ENCODE measurements around the gene GALNT12.

Gene GALNT12

DNA sequence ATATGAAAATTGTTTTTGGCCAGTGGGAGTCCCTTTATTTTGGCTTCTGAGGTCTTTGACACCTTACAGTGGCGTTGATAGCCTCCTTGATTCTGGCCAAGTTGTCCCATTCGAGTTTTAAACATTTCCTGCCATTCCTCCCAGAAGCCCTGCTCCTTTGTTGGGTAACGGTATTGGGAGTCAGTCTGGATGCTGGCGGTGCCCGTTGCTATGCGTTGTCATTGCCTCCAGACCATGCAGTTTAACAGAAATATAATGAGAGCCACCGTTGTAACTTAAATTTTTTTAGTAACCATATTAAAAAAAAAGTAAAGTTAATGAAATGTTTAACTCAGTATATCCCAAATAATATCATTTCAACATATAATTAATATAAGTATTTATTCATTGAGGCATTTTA is 35.0 kb downstream of the GALNT12 start:
- Histone ChIP-seq H3K27me3 (ENCODE audit: insufficient read depth, low read length) (no peaks in the 10 kb centered on the region), H3K9ac (ENCODE audit: low read depth, low read length) (no peak overlapping the region), H3K36me3 (ENCODE audit: insufficient read depth, low read depth, low read length) (peaks cover 31% of the 10 kb centered on the region), H3K27ac (ENCODE audit: low read length) (no peak overlapping the region), H3K4me1 (ENCODE audit: insufficient read depth, low read length) (0 out of 2 replicates have a peak, but pooled peaks cover 3% of the 10 kb centered on the region), H3K9me3 (ENCODE audit: insufficient read depth, low read depth, low read length) (no peaks in the 10 kb centered on the region), H3K4me3 (ENCODE audit: low read length) (no peak overlapping the region)

GRCh38 chr9:98846081-98846480 is 38.6 kb downstream of the GALNT12 start:
- Histone ChIP-seq H3K9ac (ENCODE audit: low read depth, low read length) (no peak overlapping the region), H3K4me3 (ENCODE audit: low read length) (no peak overlapping the region), H3K27me3 (ENCODE audit: insufficient read depth, low read length) (no peaks in the 10 kb centered on the region), H3K9me3 (ENCODE audit: insufficient read depth, low read depth, low read length) (no peaks in the 10 kb centered on the region), H3K4me1 (ENCODE audit: insufficient read depth, low read length) (peaks cover 8% of the 10 kb centered on the region; the same call in 1 of the 2 replicates), H3K36me3 (ENCODE audit: insufficient read depth, low read depth, low read length) (peaks cover 11% of the 10 kb centered on the region; the same call in 1 of the 2 replicates), H3K27ac (ENCODE audit: low read length) (no peak overlapping the region)

DNA sequence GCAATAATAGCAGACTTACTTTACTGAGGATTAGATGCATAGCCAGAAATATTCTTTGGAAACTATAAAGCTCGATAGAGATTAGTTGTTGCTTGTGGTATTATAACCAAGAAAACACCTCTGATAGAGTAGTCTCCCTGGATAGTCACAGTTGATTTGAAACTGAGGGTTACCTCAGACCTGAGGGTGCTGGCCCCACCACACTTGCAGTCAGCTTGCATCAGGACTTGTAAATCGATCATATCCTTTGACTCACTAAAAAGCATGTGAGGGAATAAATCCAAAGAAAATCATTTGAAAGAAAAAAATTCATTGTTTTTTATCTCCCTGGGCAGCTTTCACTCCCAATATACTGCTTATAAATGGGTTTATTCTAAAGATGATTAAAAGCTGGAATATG is 39.4 kb downstream of the GALNT12 start:
- Histone ChIP-seq H3K36me3 (ENCODE audit: insufficient read depth, low read depth, low read length) (peaks cover 9% of the 10 kb centered on the region; the same call in 1 of the 2 replicates), H3K9ac (ENCODE audit: low read depth, low read length) (no peak overlapping the region), H3K4me3 (ENCODE audit: low read length) (no peak overlapping the region), H3K27ac (ENCODE audit: low read length) (no peak overlapping the region), H3K4me1 (ENCODE audit: insufficient read depth, low read length) (peaks cover 8% of the 10 kb centered on the region; the same call in 1 of the 2 replicates), H3K9me3 (ENCODE audit: insufficient read depth, low read depth, low read length) (no peaks in the 10 kb centered on the region), H3K27me3 (ENCODE audit: insufficient read depth, low read length) (no peaks in the 10 kb centered on the region)

GRCh38 chr9:98848450-98849149 is 41.1 kb downstream of the GALNT12 start:
- Histone ChIP-seq H3K4me3 (ENCODE audit: low read length) (no peak overlapping the region), H3K9ac (ENCODE audit: low read depth, low read length) (peak overlapping the region; percentile 33; the same call in 1 of the 2 replicates), H3K4me1 (ENCODE audit: insufficient read depth, low read length) (peaks cover 8% of the 10 kb centered on the region; the same call in 1 of the 2 replicates), H3K9me3 (ENCODE audit: insufficient read depth, low read depth, low read length) (no peaks in the 10 kb centered on the region), H3K36me3 (ENCODE audit: insufficient read depth, low read depth, low read length) (peaks cover 9% of the 10 kb centered on the region; the same call in 1 of the 2 replicates), H3K27me3 (ENCODE audit: insufficient read depth, low read length) (no peaks in the 10 kb centered on the region), H3K27ac (ENCODE audit: low read length) (no peak overlapping the region)

- no peak overlapping the region for H3K27ac ChIP-seq (ENCODE audit: low read length)
- peaks cover 9% of the 10 kb centered on the region; the same call in 1 of the 2 replicates for H3K36me3 ChIP-seq (ENCODE audit: insufficient read depth, low read depth, low read length)
- peaks cover 8% of the 10 kb centered on the region; the same call in 1 of the 2 replicates for H3K4me1 ChIP-seq (ENCODE audit: insufficient read depth, low read length)
- no peak overlapping the region for H3K4me3 ChIP-seq (ENCODE audit: low read length)
- H3K27me3 ChIP-seq (ENCODE audit: insufficient read depth, low read length) = no peaks in the 10 kb centered on the region
- H3K9me3 ChIP-seq (ENCODE audit: insufficient read depth, low read depth, low read length) = no peaks in the 10 kb centered on the region
- H3K9ac ChIP-seq (ENCODE audit: low read depth, low read length) = no peak overlapping the region
Measured at GRCh38 chr9:98849563-98849962, 42.1 kb downstream of the GALNT12 start.

DNA sequence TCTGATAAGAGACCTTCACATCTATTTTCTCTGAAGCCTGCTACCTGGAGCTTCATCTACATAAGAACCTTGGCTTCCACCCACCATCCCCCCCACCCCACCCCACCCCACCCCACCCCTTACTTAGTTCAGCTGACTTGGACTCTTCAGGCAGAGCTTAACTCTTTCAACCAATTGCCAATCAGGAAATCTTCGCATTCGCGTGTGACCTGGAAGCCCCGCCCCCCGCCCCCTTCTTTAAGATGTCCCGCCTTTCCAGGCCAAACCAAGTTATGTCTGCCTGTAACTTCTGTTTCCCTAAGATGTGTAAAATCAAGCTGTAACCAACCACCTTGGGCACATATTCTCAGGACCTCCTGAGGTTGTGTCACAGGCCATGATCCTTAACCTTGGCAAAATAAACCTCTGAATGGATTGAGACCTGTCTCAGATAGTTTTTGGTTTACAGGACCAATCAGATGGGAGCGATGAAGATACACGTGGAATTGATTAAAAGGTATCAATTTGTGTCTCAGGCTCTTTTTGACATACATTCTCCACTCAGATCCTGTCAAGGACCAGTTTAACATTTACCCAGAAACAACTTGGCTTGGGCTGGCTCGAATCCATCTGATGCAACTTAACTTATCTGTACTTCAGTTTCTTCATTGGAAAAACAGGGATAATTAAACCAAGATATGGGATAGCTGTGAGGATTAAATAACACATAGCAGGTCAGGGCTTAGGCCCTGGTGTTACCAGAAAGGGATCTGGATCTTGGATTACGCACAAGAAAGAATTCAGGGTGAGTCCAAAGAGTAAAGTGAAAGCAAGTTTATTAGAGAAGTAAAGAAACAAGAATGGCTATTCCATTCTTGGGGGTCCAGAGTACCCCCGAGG is 43.6 kb downstream of the GALNT12 start:
- no peak overlapping the region for H3K27ac ChIP-seq (ENCODE audit: low read length)
- H3K4me3 ChIP-seq (ENCODE audit: low read length) = no peak overlapping the region
- no peak overlapping the region for H3K9ac ChIP-seq (ENCODE audit: low read depth, low read length)
- H3K36me3 ChIP-seq (ENCODE audit: insufficient read depth, low read depth, low read length) = peaks cover 2% of the 10 kb centered on the region; the same call in 1 of the 2 replicates
- H3K9me3 ChIP-seq (ENCODE audit: insufficient read depth, low read depth, low read length) = no peaks in the 10 kb centered on the region
- no peaks in the 10 kb centered on the region for H3K27me3 ChIP-seq (ENCODE audit: insufficient read depth, low read length)
- H3K4me1 ChIP-seq (ENCODE audit: insufficient read depth, low read length) = peaks cover 8% of the 10 kb centered on the region; the same call in 1 of the 2 replicates

DNA sequence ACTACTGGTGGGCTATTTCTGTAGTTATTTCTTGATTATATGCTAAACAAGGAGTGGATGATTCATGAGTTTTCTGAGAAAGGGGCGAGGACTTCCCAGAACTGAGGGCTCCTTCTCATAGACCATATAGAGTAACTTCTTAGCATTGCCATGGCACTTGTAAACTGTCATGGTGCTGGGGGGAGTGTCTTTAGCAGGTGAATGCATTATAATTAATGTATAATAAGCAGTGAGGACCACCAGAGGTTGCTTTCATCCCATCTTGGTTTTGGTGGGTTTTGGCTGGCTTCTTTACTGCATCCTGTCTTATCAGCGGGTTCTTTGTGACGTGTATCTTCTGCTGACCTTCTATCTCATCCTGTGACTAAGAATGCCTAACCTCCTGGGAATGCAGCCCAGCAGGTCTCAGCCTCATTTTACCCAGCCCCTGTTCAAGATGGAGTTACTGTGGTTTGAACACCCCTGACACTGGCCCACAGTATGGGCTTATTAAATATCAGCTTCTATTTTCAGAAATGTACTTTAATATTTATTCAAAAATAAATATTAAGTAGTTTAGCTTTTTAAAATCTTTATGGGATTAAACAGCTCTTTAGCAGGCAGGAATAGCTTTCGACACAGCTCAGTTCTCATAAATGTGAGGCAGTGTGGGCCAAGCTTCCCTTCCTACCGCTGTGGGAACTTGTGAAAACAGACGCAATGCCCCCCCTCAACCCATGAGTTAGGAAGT is 44.4 kb downstream of the GALNT12 start:
- H3K9ac ChIP-seq (ENCODE audit: low read depth, low read length) = no peak overlapping the region

GRCh38 chr9:98852460-98852734 is 44.9 kb downstream of the GALNT12 start:
- H3K27ac ChIP-seq (ENCODE audit: low read length) = no peak overlapping the region
- H3K9ac ChIP-seq (ENCODE audit: low read depth, low read length) = no peak overlapping the region
- no peaks in the 10 kb centered on the region for H3K36me3 ChIP-seq (ENCODE audit: insufficient read depth, low read depth, low read length)
- H3K4me3 ChIP-seq (ENCODE audit: low read length) = no peak overlapping the region
- peaks cover 8% of the 10 kb centered on the region; the same call in 1 of the 2 replicates for H3K4me1 ChIP-seq (ENCODE audit: insufficient read depth, low read length)
- no peaks in the 10 kb centered on the region for H3K9me3 ChIP-seq (ENCODE audit: insufficient read depth, low read depth, low read length)
- H3K27me3 ChIP-seq (ENCODE audit: insufficient read depth, low read length) = no peaks in the 10 kb centered on the region

More for the DNA sequence above, 44.4 kb downstream of the GALNT12 start:
- Histone ChIP-seq H3K4me1 (ENCODE audit: insufficient read depth, low read length) (peaks cover 8% of the 10 kb centered on the region; the same call in 1 of the 2 replicates), H3K4me3 (ENCODE audit: low read length) (no peak overlapping the region), H3K36me3 (ENCODE audit: insufficient read depth, low read depth, low read length) (no peaks in the 10 kb centered on the region), H3K27me3 (ENCODE audit: insufficient read depth, low read length) (no peaks in the 10 kb centered on the region), H3K9me3 (ENCODE audit: insufficient read depth, low read depth, low read length) (no peaks in the 10 kb centered on the region), H3K27ac (ENCODE audit: low read length) (no peak overlapping the region)

DNA sequence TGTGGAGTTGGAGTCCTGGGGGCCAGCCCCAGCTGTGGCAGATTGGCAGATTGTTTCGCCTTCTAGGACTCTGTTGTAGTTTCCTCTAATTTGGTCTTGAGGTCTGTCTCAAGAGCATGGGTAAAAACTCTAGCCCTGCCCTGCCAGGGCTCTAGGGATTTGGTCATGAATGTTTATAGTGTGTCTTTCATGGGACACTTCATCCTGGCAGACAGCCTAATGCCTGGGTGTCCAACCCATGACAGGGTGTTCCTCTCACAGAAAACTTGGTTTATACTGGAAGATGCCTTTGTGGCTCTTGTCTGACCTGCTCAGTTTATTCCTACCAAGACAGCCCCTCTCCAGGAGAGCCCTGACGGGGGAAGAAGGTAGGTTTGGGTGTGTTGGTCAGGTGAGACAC is 45.5 kb downstream of the GALNT12 start:
- peaks cover 8% of the 10 kb centered on the region; the same call in 1 of the 2 replicates for H3K4me1 ChIP-seq (ENCODE audit: insufficient read depth, low read length)
- no peak overlapping the region for H3K4me3 ChIP-seq (ENCODE audit: low read length)
- H3K9ac ChIP-seq (ENCODE audit: low read depth, low read length) = no peak overlapping the region
- H3K36me3 ChIP-seq (ENCODE audit: insufficient read depth, low read depth, low read length) = no peaks in the 10 kb centered on the region
- no peaks in the 10 kb centered on the region for H3K27me3 ChIP-seq (ENCODE audit: insufficient read depth, low read length)
- H3K9me3 ChIP-seq (ENCODE audit: insufficient read depth, low read depth, low read length) = no peaks in the 10 kb centered on the region
- H3K27ac ChIP-seq (ENCODE audit: low read length) = no peak overlapping the region

DNA sequence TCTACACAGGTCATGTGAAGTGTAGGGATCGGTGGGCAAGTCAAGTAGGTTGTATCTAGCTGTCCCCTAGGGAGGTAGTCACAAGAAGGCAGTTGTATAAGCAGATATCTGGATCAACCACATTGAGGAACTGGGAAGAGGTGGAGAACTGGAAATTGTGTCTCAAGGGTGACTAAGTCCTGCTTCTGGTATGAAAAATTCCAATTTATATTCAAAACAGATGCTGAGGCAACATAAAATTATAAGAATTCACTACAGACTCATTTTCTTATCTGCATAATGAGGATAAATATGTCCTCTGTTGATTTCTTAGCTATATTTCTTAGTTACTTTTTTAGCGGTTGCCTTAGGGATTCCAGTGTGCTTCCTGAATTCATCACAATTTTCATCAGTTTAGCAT is 46.8 kb downstream of the GALNT12 start:
- Histone ChIP-seq H3K27ac (ENCODE audit: low read length) (no peak overlapping the region), H3K36me3 (ENCODE audit: insufficient read depth, low read depth, low read length) (no peaks in the 10 kb centered on the region), H3K9ac (ENCODE audit: low read depth, low read length) (no peak overlapping the region)

DNA sequence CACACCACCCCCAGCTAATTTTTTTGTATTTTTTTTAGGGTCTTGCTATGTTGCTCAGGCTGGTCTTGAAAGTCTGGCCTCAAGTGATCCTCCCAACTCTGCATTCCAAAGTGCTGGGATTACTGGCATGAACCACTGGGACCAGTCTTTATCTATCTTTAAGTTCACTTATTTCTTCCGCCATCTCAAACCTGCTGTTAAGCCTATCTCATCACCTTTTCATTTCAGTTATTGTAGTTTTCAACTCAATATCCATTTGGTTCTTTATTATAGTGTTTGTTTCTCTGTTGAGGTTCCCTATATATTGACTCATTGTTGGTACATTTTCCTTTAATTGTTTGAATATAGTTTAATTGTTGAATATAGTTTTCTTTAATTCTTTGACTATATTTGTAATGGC is 48.1 kb downstream of the GALNT12 start:
- H3K36me3 ChIP-seq (ENCODE audit: insufficient read depth, low read depth, low read length) = no peaks in the 10 kb centered on the region
- H3K4me1 ChIP-seq (ENCODE audit: insufficient read depth, low read length) = peaks cover under 1% of the 10 kb centered on the region; the same call in 1 of the 2 replicates
- H3K9ac ChIP-seq (ENCODE audit: low read depth, low read length) = no peak overlapping the region
- H3K9me3 ChIP-seq (ENCODE audit: insufficient read depth, low read depth, low read length) = no peaks in the 10 kb centered on the region
- H3K4me3 ChIP-seq (ENCODE audit: low read length) = no peak overlapping the region
- no peaks in the 10 kb centered on the region for H3K27me3 ChIP-seq (ENCODE audit: insufficient read depth, low read length)
- no peak overlapping the region for H3K27ac ChIP-seq (ENCODE audit: low read length)

More for the DNA sequence above, 46.8 kb downstream of the GALNT12 start:
- no peaks in the 10 kb centered on the region for H3K9me3 ChIP-seq (ENCODE audit: insufficient read depth, low read depth, low read length)
- no peaks in the 10 kb centered on the region for H3K27me3 ChIP-seq (ENCODE audit: insufficient read depth, low read length)
- peaks cover 5% of the 10 kb centered on the region; the same call in 1 of the 2 replicates for H3K4me1 ChIP-seq (ENCODE audit: insufficient read depth, low read length)
- no peak overlapping the region for H3K4me3 ChIP-seq (ENCODE audit: low read length)
